GM10266 (cell line): ENCODE results near the gene ZEB1.
"Not testable (repeated sequence)": the region's sequence is repeated elsewhere in the genome, so short reads cannot be mapped to it uniquely, and the experiment has no call there.

Source experiments
- DNase-seq: peaks from one replicate; pipeline ENCODE4 v3.0.0; 2012; ENCODE audit errors: extremely low spot score
- CTCF ChIP-seq: IDR thresholded peaks from 2 replicates; pipeline ENCODE4 v1.5.1; 2012; ENCODE audit warnings: mild to moderate bottlenecking, low read depth; ENCODE audit not compliant: control insufficient read depth, insufficient read depth; ENCODE audit errors: missing control alignments

ZEB1 gene

GRCh38 chr10:31526178-31526577 is 207.2 kb downstream of the ZEB1 start:
- TF ChIP-seq CTCF: no peak
- no peak for DNase-seq

GRCh38 chr10:31526681-31527080 is 207.7 kb downstream of the ZEB1 start:
- DNase-seq: no peak
- TF ChIP-seq CTCF: no peak

GRCh38 chr10:31528831-31529230 is 209.8 kb downstream of the ZEB1 start:
- no peak for TF ChIP-seq CTCF
- DNase-seq: no peak

- DNase-seq: no peak
- no peak for TF ChIP-seq CTCF
Observed at GRCh38 chr10:31536302-31536701, 217.3 kb downstream of the ZEB1 start.

- no peak for TF ChIP-seq CTCF
- no peak for DNase-seq
Observed at GRCh38 chr10:31549896-31550295, 230.9 kb downstream of the ZEB1 start.

- DNase-seq: no peak
- TF ChIP-seq CTCF: no peak
Observed at GRCh38 chr10:31554556-31554955, 235.5 kb downstream of the ZEB1 start.

GRCh38 chr10:31557854-31558253 is 238.8 kb downstream of the ZEB1 start:
- TF ChIP-seq CTCF: no peak
- no peak for DNase-seq

- DNase-seq: not testable (repeated sequence)
Observed at GRCh38 chr10:31568252-31568861, 249.3 kb downstream of the ZEB1 start.
